HG02884 (cell line): ENCODE results near the gene RABGGTB.
"Not testable (repeated sequence)": the region's sequence is repeated elsewhere in the genome, so short reads cannot be mapped to it uniquely, and the experiment has no call there.

ENCODE experiments used
- ATAC-seq: cut with Tn5 transposase; IDR thresholded peaks from one replicate; pipeline ENCODE4 v1.9.1; 2021; ENCODE audit warnings: mild to moderate bottlenecking, moderate library complexity; ENCODE audit not compliant: unreplicated experiment

Gene RABGGTB

DNA sequence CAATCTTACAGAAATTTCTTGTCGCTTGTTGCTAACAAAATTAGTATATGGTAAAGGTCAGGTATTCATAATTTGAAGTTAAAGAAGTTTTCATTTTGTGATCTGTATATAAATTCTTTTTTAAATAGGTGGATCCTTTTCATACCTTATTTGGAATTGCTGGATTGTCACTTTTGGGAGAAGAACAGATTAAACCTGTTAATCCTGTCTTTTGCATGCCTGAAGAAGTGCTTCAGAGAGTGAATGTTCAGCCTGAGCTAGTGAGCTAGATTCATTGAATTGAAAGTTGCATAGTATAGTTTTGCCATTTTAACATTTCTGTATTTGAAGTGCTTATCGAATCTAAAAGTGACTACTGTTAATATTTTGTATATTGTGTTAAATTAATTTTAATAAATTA is 8.3 kb downstream of the RABGGTB start:
- ATAC-seq, result no peak

DNA sequence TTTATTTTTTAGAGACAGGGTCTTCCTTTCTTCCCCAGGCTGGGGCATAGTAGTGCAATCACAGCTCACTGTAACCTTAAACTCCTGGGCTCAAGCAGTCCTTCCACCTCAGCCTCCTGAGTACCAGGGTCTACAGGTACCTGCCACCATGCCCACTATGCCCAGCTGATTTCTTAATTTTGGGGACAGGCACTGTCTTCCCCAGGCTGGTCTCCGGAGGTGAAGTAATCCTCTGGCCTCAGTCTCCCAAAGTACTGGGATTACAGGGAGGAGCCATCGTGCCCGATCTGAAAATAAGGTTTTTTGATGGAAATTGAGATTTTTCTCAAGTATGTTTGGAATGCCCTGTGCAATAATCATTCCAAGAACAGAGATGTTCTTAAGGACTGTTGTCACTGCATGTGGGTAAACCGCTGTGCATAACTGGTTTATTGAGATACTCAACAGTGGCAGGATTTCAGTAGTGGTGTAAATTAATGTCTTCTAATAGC is 9.7 kb downstream of the RABGGTB start:
- ATAC-seq, result no peak

GRCh38 chr1:75796376-75797272 is 10.6 kb downstream of the RABGGTB start, which contains the start of gene MSH4:
MSH4 (plus strand) TSS chr1:75796882; CDS start chr1:75796986, 104 bp downstream.
- ATAC-seq, result no peak

DNA sequence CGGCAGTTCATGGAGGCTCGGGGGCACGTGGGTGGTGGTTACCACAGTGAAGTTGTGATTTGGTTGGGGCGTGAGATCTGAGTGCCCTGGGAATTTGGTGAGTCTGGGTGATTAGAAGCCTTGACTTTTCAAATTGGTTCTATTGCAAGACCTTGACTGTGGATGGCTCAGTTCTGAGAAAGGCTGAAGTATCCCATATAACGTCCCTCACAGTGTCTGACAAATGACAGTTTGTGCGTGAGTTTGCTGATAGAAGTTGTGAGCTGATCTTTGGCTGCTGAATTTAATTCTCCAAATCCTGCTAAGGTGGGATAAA is 11.2 kb downstream of the RABGGTB start:
- ATAC-seq, result no peak

GRCh38 chr1:75797606-75798216 is 11.7 kb downstream of the RABGGTB start:
- ATAC-seq, result no peak

DNA sequence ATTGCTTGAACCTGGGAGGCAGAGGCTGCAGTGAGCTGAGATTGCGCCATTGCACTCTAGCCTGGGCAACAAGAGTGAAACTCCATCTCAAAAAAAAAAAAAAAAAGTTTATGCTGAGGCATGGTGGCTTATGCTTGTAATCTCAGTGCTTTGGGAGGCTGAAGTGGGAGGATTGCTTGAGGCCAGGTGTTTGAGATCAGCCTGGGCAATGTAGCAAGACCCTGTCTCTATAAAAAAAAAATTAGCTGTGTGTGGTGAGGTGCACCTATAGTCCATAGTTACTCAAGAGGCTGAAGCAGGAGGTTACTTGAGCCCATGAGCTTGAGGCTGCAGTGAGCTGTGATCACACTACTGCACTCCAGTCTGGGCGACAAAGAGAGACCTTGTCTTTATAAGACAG is 15.4 kb downstream of the RABGGTB start:
- ATAC-seq, result not testable (repeated sequence)

- no peak for ATAC-seq
Observed at GRCh38 chr1:75808921-75809320, 22.9 kb downstream of the RABGGTB start.

DNA sequence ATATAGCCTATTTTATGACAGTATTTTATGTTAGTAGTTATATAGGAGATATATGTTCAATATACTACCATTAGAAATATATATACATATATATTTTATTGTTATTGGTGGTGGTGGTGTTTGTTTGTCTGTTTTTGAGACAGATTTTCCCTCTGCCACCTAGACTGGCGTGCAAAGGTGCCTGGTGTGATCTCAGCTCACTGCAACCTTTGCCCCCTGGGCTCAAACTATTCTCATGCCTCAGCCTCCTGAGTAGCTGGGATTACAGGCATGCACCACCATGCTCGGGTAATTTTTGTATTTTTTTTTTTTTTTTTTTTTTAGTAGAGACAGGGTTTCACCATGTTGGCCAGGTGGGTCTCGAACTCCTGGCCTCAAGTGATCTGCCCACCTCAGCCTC is 24.1 kb downstream of the RABGGTB start:
- ATAC-seq, result not testable (repeated sequence)

DNA sequence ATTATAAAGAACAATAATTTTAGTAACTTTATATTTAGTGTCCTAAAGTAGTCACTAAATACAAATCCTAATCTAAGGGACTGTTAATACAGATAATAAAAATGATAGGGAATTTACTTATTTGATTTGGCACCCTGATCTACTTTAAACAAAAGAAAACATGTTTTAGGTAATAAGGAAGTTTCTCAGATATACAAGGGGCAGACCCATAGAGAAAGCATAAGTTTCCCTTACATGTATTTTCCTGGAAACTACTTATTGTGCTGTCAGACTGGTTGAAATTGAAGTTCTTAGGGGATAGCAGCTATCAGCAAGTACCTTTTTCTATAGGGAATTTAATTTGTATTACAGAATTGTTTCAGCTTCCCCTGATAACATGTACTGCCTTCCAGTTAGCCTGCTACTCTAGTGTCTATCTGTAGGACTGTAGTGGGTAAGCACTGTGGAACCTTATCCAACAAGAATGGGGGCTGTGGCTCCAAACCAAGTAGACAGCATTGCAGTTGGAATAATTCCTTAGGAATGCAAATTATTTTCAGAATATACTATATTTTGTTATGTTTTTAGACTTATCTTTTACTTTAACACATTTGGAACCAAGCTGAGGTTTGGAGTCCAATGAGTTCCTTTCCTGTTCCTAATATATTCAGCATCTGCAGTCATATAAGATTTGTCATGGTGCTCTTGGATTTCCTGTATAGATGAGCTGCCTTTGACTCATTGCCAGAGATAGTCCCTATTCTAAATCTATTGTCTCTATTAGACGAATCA is 25.3 kb downstream of the RABGGTB start:
- ATAC-seq, result no peak

GRCh38 chr1:75812065-75812464 is 26.0 kb downstream of the RABGGTB start:
- no peak for ATAC-seq

- ATAC-seq, result not testable (repeated sequence)
Observed at GRCh38 chr1:75823596-75823995, 37.5 kb downstream of the RABGGTB start.

- no peak for ATAC-seq
Observed at GRCh38 chr1:75836528-75837100, 50.6 kb downstream of the RABGGTB start.

DNA sequence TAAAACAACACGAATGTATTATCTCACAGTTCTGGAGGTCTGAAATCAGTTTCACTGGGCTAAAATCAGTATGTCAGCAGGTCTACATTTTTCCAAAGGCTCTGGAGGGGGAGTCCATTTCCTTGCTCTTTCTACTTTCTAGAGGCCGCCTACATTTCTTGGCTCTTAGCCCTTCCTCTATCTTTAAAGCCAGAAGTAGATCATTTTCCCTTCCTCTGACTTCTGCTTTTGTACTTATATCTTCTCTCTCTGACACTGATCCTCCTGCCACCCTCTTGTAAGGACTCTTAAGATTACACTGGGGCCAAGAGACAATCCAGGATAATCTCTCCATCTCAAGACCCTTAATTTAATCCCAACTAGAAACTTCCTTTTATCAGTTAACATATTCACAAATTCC is 52.0 kb downstream of the RABGGTB start:
- no peak for ATAC-seq

DNA sequence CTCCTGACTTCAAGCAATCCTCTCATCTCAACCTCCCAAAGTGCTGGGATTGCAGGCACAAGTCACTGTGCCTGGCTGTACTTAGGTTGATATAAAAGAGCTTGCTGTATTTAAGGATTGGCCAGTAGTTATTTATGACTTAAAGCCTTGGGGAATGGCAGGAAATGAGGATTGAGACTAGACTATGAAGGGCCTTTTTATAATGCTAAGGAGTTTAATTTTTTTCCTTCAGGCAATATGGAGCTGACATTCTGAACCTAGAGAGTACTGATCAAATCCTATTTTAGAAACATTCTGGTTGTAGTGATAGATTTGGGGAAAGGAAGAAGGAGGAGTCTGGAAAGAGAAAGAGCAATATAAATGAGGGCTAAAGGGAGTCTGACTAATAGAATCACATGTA is 55.4 kb downstream of the RABGGTB start:
- ATAC-seq, result no peak
